Naive thymus-derived CD4-positive, alpha-beta T cell (primary cell): ENCODE results near the gene FUT7. TPM values are rescaled to one million over a fixed set of nuclear protein-coding genes. Genes with fewer than 3 reads are reported as not detected.

ENCODE experiments used
- ATAC-seq: fragments of 150-1000 bp; cut with Tn5 transposase; 2 replicates; pipeline ENCODE4 v1.10.0; 2021; ENCODE audit warnings: mild to moderate bottlenecking, moderate library complexity
- CTCF ChIA-PET: fragments of 350-600 bp; sonication (Branson Sonifier 250); formaldehyde crosslinking; loops from one replicate; lab custom pipeline; 2021; ENCODE audit warnings: antibody characterized with exemption; lab: Charles Lee
- POLR2A ChIA-PET: fragments of 350-600 bp; sonication (Branson Sonifier 250); formaldehyde crosslinking; loops from one replicate; lab custom pipeline; 2021; ENCODE audit warnings: antibody characterized with exemption, inconsistent platforms; lab: Charles Lee
- DNase-seq, 9 donors: peaks; one replicate each; pipeline versions ENCODE4 v3.0.0 to v3.0.0-alpha.2; 2020 to 2022; ENCODE audit warnings: mixed read lengths in 1 of 9
- H3K27ac ChIP-seq: one replicate; pipeline ENCODE4 v1.7.0; 2013; ENCODE audit warnings: mild to moderate bottlenecking, low read depth, low read length, moderate library complexity
- H3K27me3 ChIP-seq, 2 donors: one replicate each; pipeline ENCODE4 v1.7.0; 2013; ENCODE audit warnings: low read length in 2 of 2, mild to moderate bottlenecking in 2 of 2, moderate library complexity in 2 of 2; ENCODE audit not compliant: control insufficient read depth in 2 of 2, insufficient read depth in 2 of 2
- H3K36me3 ChIP-seq, 3 experiments: 1 replicate in 2 of 3; 2 replicates in 1 of 3; pipeline ENCODE4 v1.7.0; 2013; ENCODE audit warnings: low read length in 3 of 3, mild to moderate bottlenecking in 3 of 3, moderate library complexity in 1 of 3; ENCODE audit not compliant: insufficient read depth in 3 of 3, control insufficient read depth in 2 of 3
- H3K4me1 ChIP-seq, 2 donors: one replicate each; pipeline ENCODE4 v1.7.0; 2013; ENCODE audit warnings: low read length in 2 of 2, mild to moderate bottlenecking in 2 of 2, moderate library complexity in 1 of 2; ENCODE audit not compliant: control insufficient read depth in 2 of 2, insufficient read depth in 2 of 2
- H3K4me3 ChIP-seq: 2 replicates; pipeline ENCODE4 v1.7.0; 2013; ENCODE audit warnings: mild to moderate bottlenecking, low read length
- H3K9me3 ChIP-seq, 3 experiments: 1 replicate in 2 of 3; 2 replicates in 1 of 3; pipeline ENCODE4 v1.7.0; 2013; ENCODE audit warnings: low read length in 3 of 3; ENCODE audit not compliant: control insufficient read depth in 2 of 3
- H3K27ac Mint-ChIP-seq, 9 donors: one replicate each; pipeline ENCODE4 v1.8.0; 2020 to 2022; ENCODE audit warnings: mixed read lengths in 9 of 9, mild to moderate bottlenecking in 8 of 9, moderate library complexity in 5 of 9, inconsistent platforms in 2 of 9
- H3K27me3 Mint-ChIP-seq, 5 donors: one replicate each; pipeline ENCODE4 v1.8.0; 2021 to 2022; ENCODE audit warnings: mixed read lengths in 5 of 5, mild to moderate bottlenecking in 1 of 5
- H3K36me3 Mint-ChIP-seq, 5 donors: one replicate each; pipeline ENCODE4 v1.8.0; 2020 to 2022; ENCODE audit warnings: mixed read lengths in 5 of 5, mild to moderate bottlenecking in 3 of 5, inconsistent platforms in 1 of 5
- H3K4me1 Mint-ChIP-seq, 7 donors: one replicate each; pipeline ENCODE4 v1.8.0; 2020 to 2022; ENCODE audit warnings: mixed read lengths in 7 of 7, mild to moderate bottlenecking in 3 of 7, inconsistent platforms in 1 of 7
- H3K4me3 Mint-ChIP-seq, 10 donors: one replicate each; pipeline ENCODE4 v1.8.0; 2020 to 2022; ENCODE audit warnings: mild to moderate bottlenecking in 10 of 10, mixed read lengths in 10 of 10, moderate library complexity in 6 of 10, inconsistent platforms in 2 of 10
- H3K9me3 Mint-ChIP-seq, 11 donors: one replicate each; pipeline ENCODE4 v1.8.0; 2020 to 2022; ENCODE audit warnings: mixed read lengths in 11 of 11, mild to moderate bottlenecking in 4 of 11, inconsistent platforms in 1 of 11, moderate library complexity in 1 of 11
- intact Hi-C, 2 donors: fragments of 100-400 bp; cut with micrococcal nuclease; formaldehyde crosslinking; loops; one replicate each; pipeline ENCODE4 v1.15.1; 2023
- polyA plus RNA-seq, 2 donors: library from polyadenylated mRNA; unstranded; fragments of 300-500 nt; fragmentation: Illumina TruSeq; gene quantifications; one replicate each; pipeline ENCODE4 v1.2.3, GENCODE V29; 2021
- total RNA-seq, 6 experiments: library from RNA in 5 of 6; stranded (reverse) in 5 of 6; gene quantifications; 1 replicate in 5 of 6; 2 replicates in 1 of 6; pipeline ENCODE4 v1.2.3 and lab custom pipeline; 2021 to 2026

FUT7 gene
- total and polyA plus RNA-seq, 7 experiments from 2014 or later, result 0.06 to 4.6 (median 0.32) TPM; not detected in 1

- H3K27me3 Mint-ChIP-seq, result peaks cover 11 to 35% (median 31%) of the 10 kb centered on the region in 5 donors
- no peak for DNase-seq
- H3K27ac Mint-ChIP-seq, result peak overlapping the region in 1 of 9 donors; percentile 29
- Histone ChIP-seq H3K4me1 (peaks cover 9 to 25% of the 10 kb centered on the region in 2 donors), H3K9me3 (no peaks in the 10 kb centered on the region), H3K27me3 (peaks cover 9 to 30% of the 10 kb centered on the region in 2 donors), H3K36me3 (no peaks in the 10 kb centered on the region), H3K4me3 (peak overlapping the region; percentile 30), H3K27ac (no peak overlapping the region)
- ChIA-PET CTCF (interaction anchor here (0.7 to 0.8 kb wide), 2 partner anchors 9 to 51 kb away, joined by 3 to 5 read pairs; no protein-coding TSS in a partner anchor), POLR2A (no interaction called here)
- intact Hi-C loops, result loop anchor here in 1 of 2 donors (5.0 kb wide), 2 partner anchors 193 to 197 kb away; partner anchors contain the start of gene PHPT1
- no peaks in the 10 kb centered on the region for H3K36me3 Mint-ChIP-seq
- no peak for ATAC-seq
- peaks cover 0 to 12% (median 9%) of the 10 kb centered on the region in 7 donors for H3K4me1 Mint-ChIP-seq
- H3K9me3 Mint-ChIP-seq, result no peaks in the 10 kb centered on the region
- H3K4me3 Mint-ChIP-seq, result peak overlapping the region; percentile 27 to 79 (median 59)
Observed at GRCh38 chr9:137044502-137045177, 12.8 kb upstream of the FUT7 start.

- ATAC-seq (no peak), DNase-seq (no peak)
- Histone ChIP-seq H3K36me3 (no peaks in the 10 kb centered on the region), H3K27ac (no peak overlapping the region), H3K4me1 (peaks cover 9 to 25% of the 10 kb centered on the region in 2 donors), H3K27me3 (peaks cover 9 to 24% of the 10 kb centered on the region in 2 donors), H3K9me3 (no peaks in the 10 kb centered on the region), H3K4me3 (no peak overlapping the region)
- Mint-ChIP-seq H3K27me3 (peaks cover 7 to 32% (median 27%) of the 10 kb centered on the region in 5 donors), H3K9me3 (no peaks in the 10 kb centered on the region), H3K36me3 (no peaks in the 10 kb centered on the region), H3K27ac (no peak overlapping the region), H3K4me3 (peak overlapping the region in 2 of 10 donors; percentile 77 to 79), H3K4me1 (peaks cover 0 to 11% (median 9%) of the 10 kb centered on the region in 7 donors)
- ChIA-PET POLR2A (no interaction called here), CTCF (interaction anchor here (0.6 to 0.7 kb wide), 2 partner anchors 25 to 52 kb away, joined by 3 to 4 read pairs; no protein-coding TSS in a partner anchor)
- intact Hi-C loops, result no loop called here
Observed at GRCh38 chr9:137044037-137044436, 12.1 kb upstream of the FUT7 start.

GRCh38 chr9:137042751-137043727, 11.2 kb upstream of the FUT7 start:
- ChIA-PET POLR2A (interaction anchor here (0.7 kb wide), 1 partner anchor 32 kb away, joined by 3 read pairs; no protein-coding TSS in a partner anchor), CTCF (interaction anchor here (0.6 kb wide), 1 partner anchor 13 kb away, joined by 3 read pairs; no protein-coding TSS in a partner anchor)
- H3K9me3 ChIP-seq, result no peaks in the 10 kb centered on the region
- ATAC-seq (no peak), DNase-seq (no peak)
- intact Hi-C loops, result no loop called here
- Mint-ChIP-seq H3K27ac (no peak overlapping the region), H3K36me3 (no peaks in the 10 kb centered on the region), H3K4me3 (peak overlapping the region in 1 of 10 donors; percentile 14), H3K27me3 (peaks cover 7 to 31% (median 25%) of the 10 kb centered on the region in 5 donors), H3K4me1 (peaks cover 0 to 11% (median 9%) of the 10 kb centered on the region in 7 donors), H3K9me3 (no peaks in the 10 kb centered on the region)
- H3K27ac ChIP-seq, result no peak overlapping the region
- peaks cover 7 to 20% of the 10 kb centered on the region in 2 donors for H3K27me3 ChIP-seq
- no peaks in the 10 kb centered on the region for H3K36me3 ChIP-seq
- H3K4me3 ChIP-seq, result no peak overlapping the region
- peaks cover 9 to 25% of the 10 kb centered on the region in 2 donors for H3K4me1 ChIP-seq

- ChIA-PET POLR2A (no interaction called here), CTCF (no interaction called here)
- Histone ChIP-seq H3K27ac (no peak overlapping the region), H3K9me3 (no peaks in the 10 kb centered on the region), H3K36me3 (no peaks in the 10 kb centered on the region), H3K27me3 (peaks cover 0 to 8% of the 10 kb centered on the region in 2 donors), H3K4me1 (peaks cover 9 to 18% of the 10 kb centered on the region in 2 donors), H3K4me3 (no peak overlapping the region)
- DNase-seq, result no peak
- Mint-ChIP-seq H3K36me3 (no peaks in the 10 kb centered on the region), H3K27ac (no peak overlapping the region), H3K4me1 (peaks cover 0 to 8% (median 6%) of the 10 kb centered on the region in 7 donors), H3K9me3 (no peaks in the 10 kb centered on the region), H3K27me3 (peaks cover 5 to 19% (median 11%) of the 10 kb centered on the region in 5 donors), H3K4me3 (no peak overlapping the region)
- intact Hi-C loops, result no loop called here
- no peak for ATAC-seq
Observed at GRCh38 chr9:137041124-137041523, 9.2 kb upstream of the FUT7 start.

GRCh38 chr9:137040568-137040967, 8.7 kb upstream of the FUT7 start:
- peaks cover 0 to 8% of the 10 kb centered on the region in 2 donors for H3K27me3 ChIP-seq
- CTCF ChIA-PET, result no interaction called here
- Mint-ChIP-seq H3K27me3 (peaks cover 5 to 19% (median 11%) of the 10 kb centered on the region in 5 donors), H3K9me3 (no peaks in the 10 kb centered on the region), H3K27ac (no peak overlapping the region), H3K4me1 (peaks cover 0 to 8% (median 6%) of the 10 kb centered on the region in 7 donors), H3K36me3 (no peaks in the 10 kb centered on the region), H3K4me3 (no peak overlapping the region)
- POLR2A ChIA-PET, result no interaction called here
- ATAC-seq (no peak), DNase-seq (no peak)
- intact Hi-C loops, result no loop called here
- H3K4me3 ChIP-seq, result no peak overlapping the region
- H3K9me3 ChIP-seq, result no peaks in the 10 kb centered on the region
- H3K36me3 ChIP-seq, result no peaks in the 10 kb centered on the region
- H3K4me1 ChIP-seq, result peaks cover 10 to 16% of the 10 kb centered on the region in 2 donors
- H3K27ac ChIP-seq, result no peak overlapping the region

- peaks cover 2 to 14% (median 6%) of the 10 kb centered on the region in 5 donors for H3K27me3 Mint-ChIP-seq
- H3K9me3 ChIP-seq, result no peaks in the 10 kb centered on the region
- no peak overlapping the region for H3K27ac Mint-ChIP-seq
- no peaks in the 10 kb centered on the region for H3K36me3 ChIP-seq
- H3K4me3 ChIP-seq, result no peak overlapping the region
- intact Hi-C loops, result no loop called here
- H3K27ac ChIP-seq, result no peak overlapping the region
- H3K4me3 Mint-ChIP-seq, result no peak overlapping the region
- H3K9me3 Mint-ChIP-seq, result no peaks in the 10 kb centered on the region
- peaks cover 6 to 11% (median 8%) of the 10 kb centered on the region in 7 donors for H3K4me1 Mint-ChIP-seq
- ChIA-PET POLR2A (no interaction called here), CTCF (interaction anchor here (0.6 kb wide), 1 partner anchor 198 kb away, joined by 4 read pairs; no protein-coding TSS in a partner anchor)
- peaks cover 15 to 16% of the 10 kb centered on the region in 2 donors for H3K4me1 ChIP-seq
- no peaks in the 10 kb centered on the region for H3K36me3 Mint-ChIP-seq
- H3K27me3 ChIP-seq, result peaks cover 0 to 8% of the 10 kb centered on the region in 2 donors
- no peak for DNase-seq
- no peak for ATAC-seq
Observed at GRCh38 chr9:137039611-137040366, 7.9 kb upstream of the FUT7 start.
